GM19193 (cell line): ENCODE data around the gene ROBO2.

Source experiments
- POLR2A ChIP-seq: IDR thresholded peaks from 4 replicates; pipeline ENCODE4 v1.6.1; 2011; ENCODE audit not compliant: insufficient read depth, insufficient read length; ENCODE audit errors: extremely low read depth

The ROBO2 gene

GRCh38 chr3:77462951-77463350 lies 423.1 kb downstream of the ROBO2 start:
- no peak for TF ChIP-seq POLR2A

DNA sequence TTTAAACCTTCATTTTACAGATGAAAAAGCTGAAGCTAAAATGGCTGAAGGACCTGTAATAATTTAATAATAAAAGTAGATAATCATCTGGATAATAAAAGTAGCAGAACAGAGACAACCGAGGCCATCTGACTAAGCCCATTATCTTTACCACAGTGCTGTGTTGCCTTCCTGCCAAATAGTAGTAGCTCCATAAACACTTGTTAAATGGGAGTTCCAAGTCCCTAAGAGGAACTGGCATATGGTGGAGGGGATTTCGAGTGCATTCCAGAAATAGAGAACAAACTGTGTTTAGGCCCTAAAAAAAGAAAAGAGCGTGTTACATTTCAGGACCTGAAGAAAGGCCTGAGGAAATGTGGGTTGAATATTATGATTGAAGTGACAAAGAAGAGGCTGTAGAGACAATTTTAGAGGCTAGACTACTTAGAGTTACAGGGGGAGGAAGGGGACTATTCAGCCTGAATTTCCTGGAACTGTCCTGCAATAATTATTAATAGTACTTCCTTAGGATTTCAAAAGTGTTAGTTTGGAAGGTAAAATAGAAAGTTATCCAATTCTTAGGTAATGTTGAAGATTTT lies 424.3 kb downstream of the ROBO2 start:
- TF ChIP-seq POLR2A: no peak

DNA sequence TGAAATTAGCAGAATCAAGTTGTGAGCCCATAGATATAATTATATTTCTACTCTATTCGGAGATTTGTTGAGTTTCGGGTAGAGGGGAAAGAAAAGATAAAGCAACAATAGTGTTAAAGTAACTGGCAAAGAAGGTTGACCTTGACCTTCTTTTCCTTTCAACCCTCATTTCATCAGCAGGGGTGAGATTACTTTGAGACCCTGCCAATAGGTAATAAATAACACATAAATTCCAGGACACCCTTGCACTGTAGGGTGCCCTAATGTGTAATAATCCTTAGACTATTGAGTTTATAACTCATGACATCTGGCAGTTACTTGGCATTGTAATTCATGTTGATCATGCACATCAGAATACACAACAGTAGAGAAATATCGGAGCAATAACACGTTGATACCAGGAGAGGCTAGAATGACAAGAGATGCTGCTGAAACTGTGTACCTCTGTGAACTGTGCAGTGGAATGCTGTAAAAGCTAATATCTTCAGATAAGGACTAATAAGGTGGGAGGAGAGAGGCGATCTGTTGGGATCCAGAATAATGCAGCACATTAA lies 426.7 kb downstream of the ROBO2 start:
- TF ChIP-seq POLR2A: no peak

DNA sequence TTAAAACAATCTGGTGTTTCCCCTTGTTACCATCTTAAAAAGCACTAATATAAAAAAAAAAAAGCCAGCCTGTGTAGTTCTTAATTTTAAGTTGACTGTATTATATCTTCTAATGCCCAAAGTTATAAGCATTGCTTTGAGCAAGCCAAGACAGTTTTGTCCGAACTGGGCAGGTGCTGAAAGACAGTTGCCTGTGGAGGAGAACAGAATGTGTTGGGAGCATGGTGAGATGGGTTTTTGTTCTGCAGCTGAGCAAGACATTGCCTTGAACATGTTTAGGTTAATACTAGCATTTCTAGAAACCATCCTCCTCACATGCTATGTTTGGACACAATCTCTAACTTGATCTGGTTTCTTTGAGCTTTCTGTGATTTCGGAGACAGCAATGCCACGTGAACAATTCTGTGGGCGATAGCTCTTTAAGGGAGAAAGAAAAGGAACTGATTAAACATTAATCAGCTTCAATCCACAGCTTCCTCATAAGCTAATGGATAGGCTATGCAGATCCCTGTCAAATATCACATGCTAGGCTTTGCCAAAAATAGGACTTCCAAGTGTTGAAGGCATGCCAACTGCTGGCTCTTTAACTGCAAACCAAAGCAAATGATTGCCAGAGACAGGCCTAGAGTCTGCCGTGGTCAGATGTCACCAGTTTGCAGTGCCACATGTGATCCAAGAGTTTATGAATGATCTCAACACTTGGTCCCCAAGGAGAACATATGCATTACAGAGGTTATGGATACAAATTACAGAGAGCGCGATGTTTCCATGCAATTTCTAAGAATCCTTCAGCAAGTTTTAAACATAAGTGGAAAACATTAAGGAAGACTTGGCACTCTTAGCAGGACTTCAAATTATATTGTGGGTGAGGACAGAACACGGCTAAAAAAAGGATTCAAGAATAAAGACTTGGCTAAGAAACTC lies 428.1 kb downstream of the ROBO2 start:
- no peak for TF ChIP-seq POLR2A

GRCh38 chr3:77468626-77469020 lies 428.7 kb downstream of the ROBO2 start:
- no peak for TF ChIP-seq POLR2A

DNA sequence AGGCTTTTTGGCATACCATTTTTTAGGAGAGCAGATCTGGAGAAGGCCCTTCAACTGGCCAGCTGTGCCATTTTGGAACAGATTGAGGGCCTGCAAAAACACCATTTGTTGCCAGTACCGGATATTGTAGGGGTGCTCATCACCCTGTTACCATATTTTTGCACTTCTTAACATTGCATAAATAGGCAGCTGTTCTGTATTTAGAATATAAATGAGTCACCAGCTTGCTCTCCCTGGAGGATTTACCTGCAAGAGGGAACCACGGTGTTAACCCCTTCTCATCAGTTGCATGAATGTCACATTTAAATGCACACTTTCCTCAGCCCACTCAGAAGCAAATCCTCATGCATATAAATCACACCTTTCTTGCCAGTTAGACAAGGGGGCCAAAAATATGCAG lies 435.6 kb downstream of the ROBO2 start:
- TF ChIP-seq POLR2A: no peak

GRCh38 chr3:77479021-77479420 lies 439.1 kb downstream of the ROBO2 start:
- TF ChIP-seq POLR2A: no peak

GRCh38 chr3:77489216-77489615 lies 449.3 kb downstream of the ROBO2 start:
- TF ChIP-seq POLR2A: no peak

- TF ChIP-seq POLR2A: no peak
Measured at GRCh38 chr3:77491961-77492360, 452.1 kb downstream of the ROBO2 start.

DNA sequence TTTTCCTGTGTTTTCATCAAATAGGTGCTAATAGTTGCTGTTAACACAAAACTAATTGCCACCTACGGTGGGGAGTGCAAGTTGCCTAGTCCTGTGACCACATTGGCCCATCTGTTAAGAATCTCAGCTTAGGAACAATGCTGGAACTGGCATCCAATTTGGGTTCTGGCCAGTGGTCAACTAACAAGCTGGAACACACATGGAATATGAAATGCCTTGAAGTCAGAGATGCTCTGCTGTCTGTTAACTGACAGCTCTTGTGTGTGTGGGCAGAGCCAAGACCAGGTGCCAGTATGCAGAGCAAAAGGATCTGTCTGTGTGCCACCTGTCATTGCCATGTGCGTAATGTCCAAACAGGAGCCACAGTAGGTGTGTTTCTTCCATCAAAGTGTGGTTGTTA lies 460.8 kb downstream of the ROBO2 start:
- TF ChIP-seq POLR2A: no peak

DNA sequence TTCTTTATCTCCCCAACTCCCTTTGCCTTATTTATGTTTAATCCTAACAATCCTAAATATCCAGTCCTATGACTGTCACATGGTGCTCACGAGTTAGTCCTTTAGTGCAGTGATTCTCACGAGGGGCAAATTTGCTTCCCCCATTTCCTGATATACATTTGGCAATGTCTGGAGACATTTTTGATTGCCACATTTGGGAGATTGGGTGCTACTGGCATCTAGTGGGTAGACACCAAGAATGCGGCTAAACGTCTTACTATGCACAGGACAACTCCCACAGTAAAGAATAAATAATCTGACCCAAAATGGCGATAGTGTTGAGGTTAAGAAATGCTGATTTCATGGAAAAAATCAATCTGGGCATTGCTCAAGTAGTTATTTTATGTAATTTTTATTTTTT lies 466.5 kb downstream of the ROBO2 start:
- no peak for TF ChIP-seq POLR2A

GRCh38 chr3:77513542-77513941 lies 473.6 kb downstream of the ROBO2 start:
- no peak for TF ChIP-seq POLR2A

GRCh38 chr3:77514766-77515165 lies 474.9 kb downstream of the ROBO2 start:
- no peak for TF ChIP-seq POLR2A

GRCh38 chr3:77524463-77524862 lies 484.6 kb downstream of the ROBO2 start:
- TF ChIP-seq POLR2A: no peak

DNA sequence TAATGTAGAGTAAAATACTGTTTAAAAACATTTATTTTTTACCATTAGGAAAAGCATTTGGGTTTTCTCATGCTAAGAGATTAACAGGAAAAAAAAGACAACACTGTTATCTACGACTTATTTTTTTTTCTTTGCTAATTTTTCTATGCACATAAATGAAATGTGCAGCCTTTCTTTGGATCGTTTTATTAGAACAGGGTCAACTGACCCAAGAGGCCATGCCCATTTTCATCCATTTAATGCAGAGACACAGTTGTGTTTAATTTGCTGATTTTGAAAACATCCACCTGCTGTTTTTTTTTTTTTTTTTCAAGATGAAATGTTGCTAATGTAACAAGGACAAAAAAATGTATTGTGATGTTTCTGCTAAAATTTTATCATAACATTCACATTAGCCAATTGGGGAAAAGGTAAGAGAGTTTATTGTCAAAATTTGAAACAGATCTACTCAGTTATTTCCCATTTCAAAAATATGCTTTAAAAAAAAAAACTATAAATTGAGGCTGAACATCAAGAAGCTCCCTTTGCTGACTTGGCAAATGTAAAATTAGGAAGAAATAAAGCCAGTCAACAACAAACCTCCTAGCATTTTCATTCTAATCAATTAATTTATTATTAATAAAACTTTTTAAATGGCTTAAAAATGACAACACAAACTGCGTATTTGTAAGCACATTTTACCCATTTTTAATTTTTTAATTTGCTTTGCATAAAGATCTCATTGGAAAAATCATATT lies 485.2 kb downstream of the ROBO2 start:
- no peak for TF ChIP-seq POLR2A
